Measurements from ENCODE around the gene NPL.

NPL gene

GRCh38 chr1:182794676-182795201 is 5.2 kb downstream of the NPL start:
- Histone ChIP-seq H3K27me3 (no peaks in the 10 kb centered on the region), H3K36me3 (no peaks in the 10 kb centered on the region), H3K27ac (no peak overlapping the region), H3K4me1 (peaks cover 0 to 7% (median 0%) of the 10 kb centered on the region in 4 donors), H3K9me3 (no peaks in the 10 kb centered on the region), H3K4me3 (no peak overlapping the region)
- no peak for DNase-seq
- intact Hi-C loops (cut with DNase I; ENCODE audit: low total_unique reads) = loop anchor here (10.0 kb wide), 1 partner anchor 710 kb away; no protein-coding TSS in a partner anchor
- TF ChIP-seq CTCF (IDR thresholded peaks at IDR 0.05) = no peak

DNA sequence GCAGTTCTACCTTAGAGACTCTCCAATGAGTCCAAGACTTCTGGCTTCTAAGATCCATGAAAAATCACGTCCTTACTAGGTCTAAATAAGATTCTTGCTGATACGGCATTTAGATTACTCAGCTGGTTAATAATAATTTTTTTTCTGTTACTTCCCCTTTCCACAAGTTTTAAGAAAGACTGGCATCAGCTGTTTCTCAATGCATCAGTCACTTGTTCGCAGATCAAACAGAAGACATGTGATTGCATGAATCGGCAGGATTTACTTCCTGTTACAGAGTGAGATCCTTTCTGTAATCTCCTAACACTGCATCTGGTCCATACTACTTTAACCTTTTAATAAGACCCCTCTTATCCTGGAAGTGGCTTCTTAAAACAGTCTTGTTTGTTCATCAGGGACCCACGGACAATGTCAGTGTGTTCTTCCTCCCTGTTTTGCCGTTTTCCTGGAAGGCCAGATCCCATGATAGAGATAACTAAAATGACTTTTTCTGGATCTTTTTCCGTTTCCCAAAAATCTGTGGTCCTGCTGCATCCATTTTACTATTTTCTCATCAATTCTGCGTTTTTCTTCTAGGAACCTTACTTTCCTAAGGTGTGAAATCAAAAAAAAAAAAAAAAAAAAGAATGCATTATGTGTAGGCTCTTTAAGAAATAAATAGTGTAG is 6.1 kb downstream of the NPL start:
- intact Hi-C loops (cut with DNase I; ENCODE audit: low total_unique reads) = loop anchor here (10.0 kb wide), 1 partner anchor 711 kb away; no protein-coding TSS in a partner anchor
- Histone ChIP-seq H3K4me3 (no peak overlapping the region), H3K27ac (no peak overlapping the region), H3K36me3 (no peaks in the 10 kb centered on the region), H3K4me1 (no peaks in the 10 kb centered on the region), H3K9me3 (no peaks in the 10 kb centered on the region), H3K27me3 (no peaks in the 10 kb centered on the region)
- no peak for TF ChIP-seq CTCF (IDR thresholded peaks at IDR 0.05)
- no peak for DNase-seq

DNA sequence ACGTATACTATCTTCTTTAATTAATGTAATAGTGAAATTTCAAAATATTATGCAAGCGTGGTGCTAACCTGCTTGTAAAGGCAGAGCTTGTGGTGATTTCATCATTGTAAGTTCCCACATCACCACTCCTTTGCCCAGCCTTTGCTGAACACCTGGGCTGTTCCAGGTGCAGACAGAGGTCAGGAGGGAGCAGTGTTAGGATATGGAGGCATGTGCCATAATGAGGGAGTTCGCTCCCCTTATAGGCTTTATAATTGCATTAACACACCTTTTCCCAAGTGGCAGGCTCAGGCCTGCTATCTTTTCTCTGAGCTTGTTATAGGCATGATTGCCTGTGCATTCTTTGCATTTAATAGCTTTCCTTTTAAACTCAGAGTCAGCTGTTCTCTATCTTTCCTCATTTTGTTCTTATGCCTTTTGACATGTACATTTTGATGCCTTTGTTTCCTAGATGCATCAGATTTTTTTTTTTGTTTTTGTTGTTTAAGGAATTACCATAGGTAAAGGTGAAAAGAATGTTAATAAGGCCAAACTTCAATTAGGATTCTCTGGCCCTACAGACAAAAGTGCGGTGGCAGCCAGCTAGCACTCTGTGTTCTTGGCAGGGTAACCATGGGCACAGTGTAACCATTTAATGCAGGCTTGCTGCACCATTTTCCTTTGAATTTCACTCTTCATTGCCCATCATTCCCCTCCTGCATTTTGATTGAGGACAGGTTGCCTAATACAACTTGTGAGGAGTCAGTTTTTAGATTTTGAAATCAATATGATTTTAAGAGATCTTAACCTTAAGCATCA is 12.6 kb downstream of the NPL start:
- H3K27ac ChIP-seq = no peak overlapping the region
- TF ChIP-seq CTCF (IDR thresholded peaks at IDR 0.05) = no peak
- H3K4me1 ChIP-seq = no peaks in the 10 kb centered on the region
- peaks cover 0 to 13% (median 9%) of the 10 kb centered on the region in 3 donors for H3K36me3 ChIP-seq
- H3K9me3 ChIP-seq = no peaks in the 10 kb centered on the region
- no peaks in the 10 kb centered on the region for H3K27me3 ChIP-seq
- DNase-seq = no peak
- no peak overlapping the region for H3K4me3 ChIP-seq
- intact Hi-C loops (cut with DNase I; ENCODE audit: low total_unique reads) = no loop called here

- Histone ChIP-seq H3K4me1 (no peaks in the 10 kb centered on the region), H3K36me3 (peaks cover 0 to 13% (median 9%) of the 10 kb centered on the region in 3 donors), H3K27ac (no peak overlapping the region), H3K4me3 (no peak overlapping the region), H3K9me3 (no peaks in the 10 kb centered on the region), H3K27me3 (no peaks in the 10 kb centered on the region)
- TF ChIP-seq CTCF (IDR thresholded peaks at IDR 0.05) = no peak
- intact Hi-C loops (cut with DNase I; ENCODE audit: low total_unique reads) = no loop called here
- DNase-seq = no peak
These were observed 14.3 kb downstream of the NPL start for GRCh38 chr1:182803846-182804245.

DNA sequence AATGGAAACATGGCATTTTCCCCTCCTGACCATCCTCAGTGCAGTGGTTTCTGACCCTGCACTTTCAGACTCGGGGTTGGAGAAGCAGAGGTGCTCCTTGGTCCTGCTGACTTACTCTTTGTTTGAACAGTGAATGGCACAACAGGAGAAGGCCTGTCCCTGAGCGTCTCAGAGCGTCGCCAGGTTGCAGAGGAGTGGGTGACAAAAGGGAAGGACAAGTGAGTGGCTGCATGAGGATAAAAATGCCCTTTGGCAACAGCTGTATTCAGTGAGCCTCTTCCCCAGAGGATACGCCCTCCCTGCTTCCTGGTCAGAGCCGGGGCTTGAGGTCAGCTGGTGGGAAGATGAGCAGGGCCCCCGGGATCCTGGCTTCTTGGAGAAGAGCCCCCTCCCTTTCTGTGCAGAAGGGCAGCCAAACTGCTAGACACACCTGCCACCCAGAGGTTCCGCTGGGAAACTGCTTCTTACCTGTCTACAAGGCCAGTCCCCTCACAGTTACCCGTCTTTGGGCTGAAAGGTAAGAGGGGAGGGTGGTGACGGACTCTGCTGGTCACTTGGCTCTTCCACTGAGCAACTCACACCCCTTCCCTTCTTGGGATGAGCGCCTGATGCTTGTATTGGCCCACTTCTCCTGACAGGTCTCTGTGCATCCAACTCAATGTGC is 16.6 kb downstream of the NPL start:
- Histone ChIP-seq H3K27me3 (no peaks in the 10 kb centered on the region), H3K4me1 (no peaks in the 10 kb centered on the region), H3K4me3 (no peak overlapping the region), H3K27ac (no peak overlapping the region), H3K9me3 (no peaks in the 10 kb centered on the region), H3K36me3 (peaks cover 0 to 13% (median 9%) of the 10 kb centered on the region in 3 donors)
- DNase-seq = no peak
- no peak for TF ChIP-seq CTCF (IDR thresholded peaks at IDR 0.05)
- intact Hi-C loops (cut with DNase I; ENCODE audit: low total_unique reads) = no loop called here

Measured in tibial artery (tissue), 4 donors.